ENCODE measurements around the gene CHCT1.

- TF ChIP-seq POLR2A (IDR thresholded peaks at IDR 0.05): no peak
- no peak for TF ChIP-seq CTCF (IDR thresholded peaks at IDR 0.05)
These were observed 50.2 kb downstream of the CHCT1 start for GRCh38 chr17:60472449-60472848.

Measured in body of pancreas (tissue), 4 donors.